ENCODE measurements around the gene CEP135. TPM values are rescaled to one million over a fixed set of nuclear protein-coding genes. Genes with fewer than 3 reads are reported as not detected.

The CEP135 gene
- total and polyA plus RNA-seq, 8 donors, result 6.4 to 23.0 (median 17.6) TPM

DNA sequence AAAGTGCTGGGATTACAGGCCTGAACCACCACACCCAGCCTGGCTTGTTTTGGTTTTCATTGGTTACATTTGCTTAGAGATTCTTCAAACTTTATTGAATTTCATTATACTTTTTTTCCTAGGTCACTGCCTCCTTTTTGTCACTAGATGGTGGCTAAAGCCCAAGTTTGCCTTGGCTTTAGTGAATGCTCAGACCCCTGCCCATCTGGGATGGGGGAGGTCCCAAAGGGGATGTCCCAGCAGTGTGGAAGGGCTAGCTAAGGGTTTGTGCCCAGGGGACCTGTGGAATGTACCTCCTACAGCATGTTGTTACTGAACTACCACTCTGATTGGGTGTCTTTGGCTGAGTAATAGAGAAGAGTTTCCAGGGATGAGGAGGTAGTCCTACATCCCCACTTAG is 58.4 kb downstream of the CEP135 start:
- TF ChIP-seq, protein P1, sequence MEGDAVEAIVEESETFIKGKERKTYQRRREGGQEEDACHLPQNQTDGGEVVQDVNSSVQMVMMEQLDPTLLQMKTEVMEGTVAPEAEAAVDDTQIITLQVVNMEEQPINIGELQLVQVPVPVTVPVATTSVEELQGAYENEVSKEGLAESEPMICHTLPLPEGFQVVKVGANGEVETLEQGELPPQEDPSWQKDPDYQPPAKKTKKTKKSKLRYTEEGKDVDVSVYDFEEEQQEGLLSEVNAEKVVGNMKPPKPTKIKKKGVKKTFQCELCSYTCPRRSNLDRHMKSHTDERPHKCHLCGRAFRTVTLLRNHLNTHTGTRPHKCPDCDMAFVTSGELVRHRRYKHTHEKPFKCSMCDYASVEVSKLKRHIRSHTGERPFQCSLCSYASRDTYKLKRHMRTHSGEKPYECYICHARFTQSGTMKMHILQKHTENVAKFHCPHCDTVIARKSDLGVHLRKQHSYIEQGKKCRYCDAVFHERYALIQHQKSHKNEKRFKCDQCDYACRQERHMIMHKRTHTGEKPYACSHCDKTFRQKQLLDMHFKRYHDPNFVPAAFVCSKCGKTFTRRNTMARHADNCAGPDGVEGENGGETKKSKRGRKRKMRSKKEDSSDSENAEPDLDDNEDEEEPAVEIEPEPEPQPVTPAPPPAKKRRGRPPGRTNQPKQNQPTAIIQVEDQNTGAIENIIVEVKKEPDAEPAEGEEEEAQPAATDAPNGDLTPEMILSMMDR (IDR thresholded peaks at IDR 0.05), result no peak
- Histone ChIP-seq H3K36me3 (peaks cover 0 to 90% of the 10 kb centered on the region in 2 donors), H3K27ac (no peak overlapping the region), H3K9me3 (peaks cover 0 to 5% of the 10 kb centered on the region in 2 donors), H3K4me1 (no peaks in the 10 kb centered on the region), H3K4me3 (no peak overlapping the region), H3K27me3 (no peaks in the 10 kb centered on the region)
- no peak for DNase-seq
- intact Hi-C loops (cut with DNase I), result no loop called here
- ATAC-seq, result no peak

DNA sequence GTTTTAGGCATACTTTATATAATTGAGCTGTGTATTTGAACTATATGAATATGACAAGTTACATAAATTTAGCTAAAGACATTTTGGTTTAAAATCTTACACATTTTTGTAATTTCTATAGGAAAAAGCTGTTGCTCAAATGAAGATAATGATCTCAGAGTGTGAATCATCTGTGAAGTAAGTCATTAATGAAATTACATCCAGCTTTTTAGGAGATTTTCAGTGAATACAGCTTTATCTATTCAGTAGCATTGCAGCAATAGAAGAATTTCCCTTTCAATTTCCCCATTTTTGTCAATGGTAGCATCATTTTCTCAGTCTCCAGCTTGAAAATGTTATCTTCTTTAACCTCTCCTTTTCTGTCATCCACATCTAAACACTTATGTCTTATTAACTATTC is 59.5 kb downstream of the CEP135 start:
- no peak overlapping the region for H3K27ac ChIP-seq
- no peaks in the 10 kb centered on the region for H3K4me1 ChIP-seq
- intact Hi-C loops (cut with DNase I), result no loop called here
- no peaks in the 10 kb centered on the region for H3K27me3 ChIP-seq
- no peak overlapping the region for H3K4me3 ChIP-seq
- no peaks in the 10 kb centered on the region for H3K9me3 ChIP-seq
- H3K36me3 ChIP-seq, result peaks cover 0 to 88% of the 10 kb centered on the region in 2 donors
- TF ChIP-seq, protein P1 (IDR thresholded peaks at IDR 0.05), result no peak
- DNase-seq, result no peak
- no peak for ATAC-seq

DNA sequence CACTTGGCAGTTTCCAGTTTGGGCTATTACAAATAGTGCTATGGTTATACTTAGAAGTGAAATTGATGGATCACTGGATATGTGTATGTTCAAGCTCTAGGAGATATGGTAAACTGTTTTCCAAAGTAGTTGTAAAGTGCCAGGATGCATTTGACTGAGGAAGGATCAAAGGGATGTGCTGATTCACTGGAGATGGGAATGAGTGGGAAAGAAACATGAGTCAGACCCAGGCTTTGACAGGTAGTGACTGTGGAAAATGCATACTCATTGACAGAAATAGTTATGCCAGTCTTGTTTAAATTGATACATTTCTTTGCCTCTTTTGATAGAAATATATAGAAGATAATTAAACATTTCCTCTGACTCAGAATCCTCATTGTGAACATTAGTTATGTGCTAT is 77.9 kb downstream of the CEP135 start:
- H3K9me3 ChIP-seq, result no peaks in the 10 kb centered on the region
- H3K27me3 ChIP-seq, result no peaks in the 10 kb centered on the region
- no peaks in the 10 kb centered on the region for H3K4me1 ChIP-seq
- no peak overlapping the region for H3K27ac ChIP-seq
- TF ChIP-seq, protein P1 (IDR thresholded peaks at IDR 0.05), result no peak
- peaks cover 0 to 76% of the 10 kb centered on the region in 2 donors for H3K36me3 ChIP-seq
- H3K4me3 ChIP-seq, result no peak overlapping the region
- ATAC-seq, result no peak
- no peak for DNase-seq
- intact Hi-C loops (cut with DNase I), result no loop called here

DNA sequence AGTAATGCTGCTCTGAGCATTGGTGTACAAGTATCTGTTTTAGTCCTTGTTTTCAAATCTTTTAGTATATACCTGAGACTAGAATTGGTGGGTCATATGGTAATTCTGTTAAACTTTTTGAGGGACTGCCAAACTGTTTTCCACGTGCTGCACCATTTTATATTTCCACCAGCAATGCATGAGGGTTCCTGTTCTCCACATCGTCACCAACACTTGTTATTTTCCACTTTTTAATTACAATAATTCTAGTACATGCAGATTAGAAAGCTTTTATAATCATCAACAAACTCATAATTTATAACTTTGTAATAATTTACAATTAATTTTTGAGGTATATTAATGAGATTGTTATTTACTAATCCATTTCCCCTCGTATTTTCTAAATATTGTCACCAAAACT is 79.4 kb downstream of the CEP135 start:
- ATAC-seq (no peak), DNase-seq (no peak)
- Histone ChIP-seq H3K36me3 (peaks cover 0 to 63% of the 10 kb centered on the region in 2 donors), H3K4me1 (no peaks in the 10 kb centered on the region), H3K9me3 (no peaks in the 10 kb centered on the region), H3K27ac (no peak overlapping the region), H3K27me3 (no peaks in the 10 kb centered on the region), H3K4me3 (no peak overlapping the region)
- TF ChIP-seq, protein P1 (IDR thresholded peaks at IDR 0.05), result no peak
- intact Hi-C loops (cut with DNase I), result no loop called here

DNA sequence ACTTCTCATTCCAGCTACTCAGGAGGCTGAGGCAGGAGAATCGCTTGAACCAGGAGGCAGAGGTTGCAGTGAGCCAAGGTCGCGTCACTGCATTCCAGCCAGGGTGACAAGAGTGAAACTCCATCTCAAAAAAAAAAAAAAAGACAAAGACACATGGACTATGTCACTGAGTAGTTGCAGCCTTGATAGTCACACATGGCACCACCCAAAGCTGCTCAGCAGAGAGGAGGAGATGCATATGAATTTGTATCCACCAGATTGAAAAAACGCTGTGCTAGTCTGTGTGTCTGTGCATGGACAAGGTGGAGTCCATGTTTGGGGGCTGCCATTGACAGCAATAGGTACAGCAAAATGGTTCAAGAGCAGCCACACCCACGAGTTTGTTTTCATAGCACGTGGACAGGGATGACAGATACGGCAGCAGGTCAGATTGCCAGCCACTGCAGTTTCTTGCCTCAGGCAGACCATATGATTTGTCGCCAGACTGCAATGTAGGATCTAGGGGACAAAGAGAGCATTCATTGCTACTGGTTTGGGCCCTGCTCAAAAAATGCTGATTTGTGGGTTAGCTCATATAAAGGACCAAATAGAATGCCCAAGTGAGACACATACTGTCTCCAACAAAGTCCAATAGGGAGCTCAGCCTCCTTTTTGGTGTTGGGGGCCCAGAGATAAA is 89.9 kb downstream of the CEP135 start:
- H3K9me3 ChIP-seq, result no peaks in the 10 kb centered on the region
- intact Hi-C loops (cut with DNase I), result no loop called here
- no peaks in the 10 kb centered on the region for H3K4me1 ChIP-seq
- no peak overlapping the region for H3K4me3 ChIP-seq
- DNase-seq, result no peak
- TF ChIP-seq, protein P1 (IDR thresholded peaks at IDR 0.05), result no peak
- no peaks in the 10 kb centered on the region for H3K27me3 ChIP-seq
- no peak for ATAC-seq
- no peak overlapping the region for H3K27ac ChIP-seq
- no peaks in the 10 kb centered on the region for H3K36me3 ChIP-seq
